Lower lobe of right lung (tissue), 2 donors: ENCODE measurements around the gene CAPZA2. TPM values are rescaled to one million over a fixed set of nuclear protein-coding genes. Genes with fewer than 3 reads are reported as not detected.

ENCODE experiments used
- ATAC-seq, 2 donors: fragments of 200-7000 bp; cut with Tn5 transposase; one replicate each; pipeline ENCODE4 v1.9.1; 2020 to 2022; ENCODE audit warnings: mild to moderate bottlenecking in 2 of 2, moderate library complexity in 2 of 2
- DNase-seq: peaks from one replicate; pipeline ENCODE4 v3.0.0-alpha.2; 2020
- H3K27ac ChIP-seq: fragments of 200-600 bp; one replicate; pipeline ENCODE4 v1.8.0; 2022
- H3K27me3 ChIP-seq: fragments of 200-600 bp; one replicate; pipeline ENCODE4 v1.8.0; 2022; ENCODE audit warnings: low read depth
- H3K36me3 ChIP-seq: fragments of 200-600 bp; one replicate; pipeline ENCODE4 v1.8.0; 2022; ENCODE audit warnings: mild to moderate bottlenecking
- H3K4me1 ChIP-seq: fragments of 200-600 bp; one replicate; pipeline ENCODE4 v1.8.0; 2022
- H3K4me3 ChIP-seq: fragments of 200-600 bp; one replicate; pipeline ENCODE4 v1.8.0; 2022; ENCODE audit warnings: mild to moderate bottlenecking
- H3K9me3 ChIP-seq: fragments of 200-600 bp; one replicate; pipeline ENCODE4 v1.8.0; 2022
- CTCF ChIP-seq: fragments of 200-600 bp; IDR thresholded peaks from one replicate; pipeline ENCODE4 v1.8.0; 2022; ENCODE audit warnings: antibody characterized with exemption, mild to moderate bottlenecking
- intact Hi-C: fragments of 100-400 bp; cut with DNase I; formaldehyde crosslinking; loops from one replicate; pipeline ENCODE4 v1.11.0; 2022
- total RNA-seq: library from RNA; stranded (reverse); fragmentation: NEBNext Ultra II Directional; extraction: Animal tissue kit (Norgen Biotek cat#: 25700); gene quantifications from one replicate; pipeline ENCODE4 v1.2.1, GENCODE V29; 2021
- donor health status: DM: no; HTN: yes; CAD: no; lungs with severe emphysema.

Gene CAPZA2
- total RNA-seq, 1 donor from 2014 or later: 261 TPM

GRCh38 chr7:116842371-116842770 lies 20.0 kb upstream of the CAPZA2 start:
- H3K9me3 ChIP-seq: no peaks in the 10 kb centered on the region
- no peak overlapping the region for H3K27ac ChIP-seq
- H3K27me3 ChIP-seq: no peaks in the 10 kb centered on the region
- H3K4me3 ChIP-seq: no peak overlapping the region
- no peaks in the 10 kb centered on the region for H3K36me3 ChIP-seq
- intact Hi-C loops: no loop called here
- H3K4me1 ChIP-seq: peaks cover 9% of the 10 kb centered on the region
- DNase-seq (no peak), ATAC-seq (no peak)
- TF ChIP-seq CTCF: no peak

- Histone ChIP-seq H3K9me3 (no peaks in the 10 kb centered on the region), H3K4me1 (peaks cover 9% of the 10 kb centered on the region), H3K4me3 (peak overlapping the region; percentile 5), H3K36me3 (no peaks in the 10 kb centered on the region), H3K27ac (peak overlapping the region; percentile 4), H3K27me3 (no peaks in the 10 kb centered on the region)
- intact Hi-C loops: no loop called here
- peak; percentile 44 for DNase-seq
- ATAC-seq: peak; percentile 83 to 91
- no peak for TF ChIP-seq CTCF
Measured at GRCh38 chr7:116843378-116843777, 19.0 kb upstream of the CAPZA2 start.

GRCh38 chr7:116851175-116851574 lies 11.2 kb upstream of the CAPZA2 start:
- H3K27me3 ChIP-seq: no peaks in the 10 kb centered on the region
- H3K9me3 ChIP-seq: no peaks in the 10 kb centered on the region
- intact Hi-C loops: no loop called here
- no peak for DNase-seq
- no peak for TF ChIP-seq CTCF
- no peak overlapping the region for H3K27ac ChIP-seq
- no peak for ATAC-seq
- H3K36me3 ChIP-seq: no peaks in the 10 kb centered on the region
- H3K4me1 ChIP-seq: no peaks in the 10 kb centered on the region
- H3K4me3 ChIP-seq: no peak overlapping the region

GRCh38 chr7:116851671-116852070 lies 10.7 kb upstream of the CAPZA2 start:
- no peak for TF ChIP-seq CTCF

GRCh38 chr7:116854132-116854531 lies 8.3 kb upstream of the CAPZA2 start:
- intact Hi-C loops: no loop called here
- Histone ChIP-seq H3K4me1 (no peaks in the 10 kb centered on the region), H3K36me3 (no peaks in the 10 kb centered on the region), H3K9me3 (no peaks in the 10 kb centered on the region), H3K27ac (no peak overlapping the region), H3K27me3 (no peaks in the 10 kb centered on the region), H3K4me3 (no peak overlapping the region)
- no peak for TF ChIP-seq CTCF
- no peak for ATAC-seq
- no peak for DNase-seq

More at GRCh38 chr7:116851671-116852070, 10.7 kb upstream of the CAPZA2 start:
- ATAC-seq (no peak), DNase-seq (no peak)
- Histone ChIP-seq H3K4me3 (no peak overlapping the region), H3K27me3 (no peaks in the 10 kb centered on the region), H3K36me3 (no peaks in the 10 kb centered on the region), H3K4me1 (no peaks in the 10 kb centered on the region), H3K9me3 (no peaks in the 10 kb centered on the region), H3K27ac (no peak overlapping the region)
- intact Hi-C loops: no loop called here

GRCh38 chr7:116857052-116857451 lies 5.3 kb upstream of the CAPZA2 start:
- TF ChIP-seq CTCF: no peak
- no peak for ATAC-seq
- H3K4me1 ChIP-seq: peaks cover 10% of the 10 kb centered on the region
- H3K36me3 ChIP-seq: no peaks in the 10 kb centered on the region
- H3K9me3 ChIP-seq: no peaks in the 10 kb centered on the region
- intact Hi-C loops: no loop called here
- no peak overlapping the region for H3K27ac ChIP-seq
- DNase-seq: no peak
- H3K4me3 ChIP-seq: no peak overlapping the region
- no peaks in the 10 kb centered on the region for H3K27me3 ChIP-seq
